HG03175 (cell line): Measurements from ENCODE around the gene MAP3K8.
"Not testable (repeated sequence)": the region's sequence is repeated elsewhere in the genome, so short reads cannot be mapped to it uniquely, and the experiment has no call there.

Experiments
- ATAC-seq: cut with Tn5 transposase; IDR thresholded peaks from one replicate; pipeline ENCODE4 v1.9.1; 2021; ENCODE audit warnings: mild to moderate bottlenecking, moderate library complexity; ENCODE audit not compliant: unreplicated experiment

MAP3K8 gene

GRCh38 chr10:30445711-30446110 lies 11.7 kb downstream of the MAP3K8 start:
- no peak for ATAC-seq

- ATAC-seq = no peak
Measured at GRCh38 chr10:30447125-30447799, 13.3 kb downstream of the MAP3K8 start.

- ATAC-seq = no peak
Measured at GRCh38 chr10:30448092-30448491, 14.1 kb downstream of the MAP3K8 start.

GRCh38 chr10:30453764-30454527 lies 20.0 kb downstream of the MAP3K8 start:
- no peak for ATAC-seq

- ATAC-seq = no peak
Measured at GRCh38 chr10:30454744-30455510, 20.9 kb downstream of the MAP3K8 start.

GRCh38 chr10:30455816-30456215 lies 21.8 kb downstream of the MAP3K8 start:
- ATAC-seq = peak; percentile 65

DNA sequence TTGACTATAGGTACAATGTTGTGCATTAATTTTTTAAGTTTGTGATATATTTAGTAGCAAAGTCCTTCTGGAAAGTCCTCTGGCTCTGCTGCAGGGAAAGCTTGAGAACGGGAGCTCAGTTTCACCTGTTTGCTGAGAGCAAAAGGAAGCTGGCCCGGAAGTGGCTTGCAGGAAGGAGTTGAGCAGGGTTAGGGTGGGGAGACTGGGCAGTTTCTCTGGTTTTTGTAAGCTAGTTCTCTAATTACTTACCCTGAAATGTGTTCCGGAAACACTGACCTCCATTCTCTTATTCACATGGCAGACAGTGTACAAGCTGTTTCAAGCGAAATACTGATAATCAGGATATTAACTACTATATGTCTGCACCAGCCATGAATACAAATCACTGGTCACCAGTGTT lies 22.3 kb downstream of the MAP3K8 start:
- ATAC-seq = peak; percentile 76

GRCh38 chr10:30459283-30459682 lies 25.3 kb downstream of the MAP3K8 start:
- no peak for ATAC-seq

GRCh38 chr10:30460121-30460520 lies 26.1 kb downstream of the MAP3K8 start:
- ATAC-seq = no peak

DNA sequence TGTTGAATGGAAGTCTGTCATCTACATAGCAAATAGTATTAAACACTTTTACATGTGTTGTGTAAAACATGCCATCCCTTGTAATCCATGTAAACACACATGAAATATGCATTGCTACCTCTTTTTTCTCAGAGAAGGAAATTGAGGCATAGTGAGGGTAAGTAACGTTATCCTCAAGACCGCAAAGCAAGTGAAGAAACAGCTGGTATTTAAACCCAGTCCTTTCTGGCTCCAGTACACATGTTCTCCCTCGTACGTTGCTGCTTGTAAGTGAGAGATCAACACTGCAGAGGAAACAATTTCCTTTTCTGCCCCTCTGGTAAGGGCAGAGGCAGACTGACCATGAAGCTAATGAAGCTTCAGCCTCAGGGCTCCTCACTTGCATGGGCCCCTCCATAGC lies 28.5 kb downstream of the MAP3K8 start:
- no peak for ATAC-seq

DNA sequence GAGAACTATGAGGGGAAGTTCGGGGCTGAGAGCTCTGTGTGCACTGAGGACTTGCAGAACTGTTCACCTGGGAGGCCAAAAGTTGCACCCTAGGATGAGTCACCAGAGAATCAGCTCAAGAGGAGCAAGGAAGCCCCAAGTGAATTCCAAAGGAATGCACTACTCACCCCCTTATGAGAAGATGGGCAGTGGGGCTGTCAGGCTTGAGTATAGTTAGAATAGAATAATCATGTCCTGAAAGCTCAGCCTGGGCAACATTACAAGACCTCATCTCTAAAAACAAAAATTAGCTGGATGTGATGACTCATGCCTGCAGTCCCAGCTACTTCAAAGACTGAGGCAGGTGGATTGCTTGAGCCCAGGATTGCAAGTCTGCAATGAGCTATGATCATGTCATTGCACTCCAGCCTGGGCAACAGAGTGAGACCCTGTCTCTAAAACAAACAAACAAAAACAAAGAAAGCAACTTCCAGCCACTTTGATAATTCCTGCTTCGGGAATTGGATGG lies 30.0 kb downstream of the MAP3K8 start:
- ATAC-seq = no peak

DNA sequence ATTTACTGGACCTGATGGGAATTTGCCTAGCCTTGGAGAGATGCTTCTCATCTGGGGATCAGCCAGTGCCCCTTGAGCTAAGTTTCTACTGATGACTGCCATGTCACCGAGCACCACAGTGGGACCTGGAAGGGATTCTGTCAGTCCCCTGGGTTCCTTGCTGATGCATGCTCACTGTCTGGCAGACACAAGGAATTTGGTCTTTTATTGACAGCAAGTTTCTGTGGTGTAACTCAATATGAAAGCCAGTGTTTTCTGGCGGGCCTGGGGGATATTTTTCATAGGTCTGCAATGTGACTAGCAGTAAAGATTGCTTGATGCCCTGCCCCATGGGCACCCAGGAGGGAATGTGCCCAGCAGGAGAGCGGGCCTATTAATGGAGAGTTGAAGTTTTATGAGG lies 30.7 kb downstream of the MAP3K8 start:
- ATAC-seq = no peak

DNA sequence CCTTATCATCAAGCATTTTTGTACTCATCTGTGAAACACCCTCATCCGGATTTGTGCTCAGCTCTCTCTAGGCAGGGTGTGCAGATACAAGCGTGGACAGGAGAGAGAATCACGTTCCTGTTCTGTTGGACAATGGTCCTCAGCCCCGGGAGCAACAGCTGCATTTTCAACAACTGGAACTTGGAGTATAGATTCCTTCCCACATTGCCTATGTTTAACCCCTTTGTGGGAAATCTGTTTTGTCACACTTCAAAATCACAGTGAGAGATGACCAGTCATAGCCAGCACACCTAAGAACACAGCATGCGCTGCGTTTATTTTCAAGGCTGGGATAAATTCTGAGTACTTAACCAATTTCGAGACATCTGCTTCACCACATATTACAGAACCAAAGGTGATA lies 32.5 kb downstream of the MAP3K8 start:
- ATAC-seq = no peak

GRCh38 chr10:30467651-30468338 lies 33.8 kb downstream of the MAP3K8 start:
- peak; percentile 66 for ATAC-seq

DNA sequence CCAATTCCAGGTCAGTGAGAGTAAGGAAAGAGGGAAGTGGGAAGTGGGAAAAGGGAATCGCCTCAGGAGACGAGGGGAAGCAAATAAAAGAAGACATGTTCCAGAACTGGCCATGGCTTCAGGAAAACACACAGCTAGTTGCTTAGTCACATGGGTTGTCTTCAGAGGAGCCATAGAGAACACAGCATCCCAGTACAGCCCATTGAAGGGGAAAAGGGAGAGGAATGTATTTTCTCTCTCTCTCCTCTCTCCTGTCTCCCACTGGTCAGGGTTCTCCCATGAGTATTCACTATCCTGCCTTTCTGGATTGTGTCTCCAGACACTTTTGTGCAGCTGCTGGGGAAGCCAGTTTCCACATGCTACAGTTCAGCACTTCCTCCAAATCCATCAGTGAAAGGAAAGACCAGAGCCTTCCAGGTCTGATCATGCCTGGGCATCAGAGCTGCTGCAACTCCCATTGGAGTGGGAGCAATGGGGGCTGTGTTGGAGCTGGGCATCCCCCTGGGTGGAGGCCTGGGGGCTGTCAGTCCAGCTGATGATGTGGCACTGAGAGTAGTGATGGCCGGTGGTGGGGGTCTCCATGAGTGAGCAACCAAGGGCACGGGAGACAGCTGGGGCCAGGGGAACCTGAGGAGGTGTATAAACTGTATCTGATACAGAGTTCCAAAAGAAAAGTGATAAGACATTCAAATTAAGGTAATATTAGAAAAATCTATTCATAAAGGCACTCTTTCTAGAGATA lies 38.6 kb downstream of the MAP3K8 start:
- no peak for ATAC-seq

DNA sequence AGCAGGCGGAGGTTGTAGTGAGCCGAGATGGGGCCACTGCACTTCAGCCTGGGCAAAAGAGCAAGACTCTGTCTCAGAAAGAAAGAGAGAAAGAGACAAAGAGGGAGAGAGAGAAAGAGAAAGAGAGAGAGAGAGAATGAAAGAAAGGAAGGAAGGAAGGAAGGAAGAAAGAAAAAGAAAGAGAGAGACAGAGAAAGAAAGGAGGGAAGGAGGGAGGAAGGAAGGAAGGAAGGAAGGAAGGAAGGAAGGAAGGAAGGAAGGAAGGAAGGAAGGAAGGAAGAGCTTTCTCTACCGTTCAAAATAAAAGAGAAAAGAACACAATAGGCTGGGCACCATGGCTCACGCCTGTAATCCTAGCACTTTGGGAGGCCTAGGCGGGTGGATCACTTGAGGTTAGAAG lies 41.5 kb downstream of the MAP3K8 start:
- ATAC-seq = not testable (repeated sequence)

DNA sequence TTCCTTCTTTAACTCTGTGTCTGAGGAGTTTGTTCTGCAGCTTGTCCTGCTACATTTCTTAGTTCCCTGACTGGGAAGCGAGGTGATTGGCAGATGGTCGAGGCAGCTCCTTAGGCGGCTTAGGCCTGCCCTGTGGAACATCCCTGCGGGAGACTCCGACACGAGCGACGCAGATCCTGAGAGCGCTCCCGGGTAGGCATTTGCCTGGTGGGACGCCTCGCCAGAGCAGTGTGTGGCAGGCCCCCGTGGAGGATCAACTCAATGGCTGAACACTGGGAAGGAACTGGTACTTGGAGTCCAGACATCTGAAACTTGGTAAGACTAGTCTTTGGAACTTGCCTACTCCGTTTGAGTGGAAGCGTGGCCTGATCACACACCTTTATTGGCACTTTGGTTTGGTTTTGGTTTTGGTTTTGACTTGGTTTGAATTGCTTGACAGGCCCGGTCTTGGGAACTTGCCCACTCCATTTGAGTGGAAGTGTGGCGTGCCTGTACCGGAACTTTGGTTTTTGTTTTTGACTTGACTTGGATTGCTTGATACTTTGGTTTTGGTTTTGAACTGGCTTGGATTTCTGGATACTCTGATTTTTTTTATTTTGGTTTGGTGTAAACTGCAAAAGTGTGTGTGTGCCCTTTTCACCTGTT lies 42.6 kb downstream of the MAP3K8 start:
- no peak for ATAC-seq

DNA sequence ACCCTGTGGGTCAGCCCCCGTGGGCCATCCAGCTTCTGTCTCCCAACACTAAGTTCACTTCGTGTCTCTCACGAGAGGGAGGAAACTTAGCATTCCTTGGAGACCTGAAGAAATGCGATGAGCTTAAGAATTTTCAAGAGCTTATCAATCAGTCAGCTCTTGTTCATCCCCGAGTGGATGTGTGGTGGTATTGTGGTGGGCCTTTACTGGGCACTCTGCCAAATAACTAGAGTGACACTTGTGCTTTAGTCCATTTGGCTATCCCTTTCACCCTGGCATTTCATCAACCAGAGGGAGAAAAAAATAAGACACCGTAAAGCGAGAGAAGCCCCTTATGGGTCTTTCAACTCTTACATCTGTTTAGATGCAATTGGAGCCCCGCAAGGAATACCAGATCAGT lies 45.5 kb downstream of the MAP3K8 start:
- not testable (repeated sequence) for ATAC-seq

DNA sequence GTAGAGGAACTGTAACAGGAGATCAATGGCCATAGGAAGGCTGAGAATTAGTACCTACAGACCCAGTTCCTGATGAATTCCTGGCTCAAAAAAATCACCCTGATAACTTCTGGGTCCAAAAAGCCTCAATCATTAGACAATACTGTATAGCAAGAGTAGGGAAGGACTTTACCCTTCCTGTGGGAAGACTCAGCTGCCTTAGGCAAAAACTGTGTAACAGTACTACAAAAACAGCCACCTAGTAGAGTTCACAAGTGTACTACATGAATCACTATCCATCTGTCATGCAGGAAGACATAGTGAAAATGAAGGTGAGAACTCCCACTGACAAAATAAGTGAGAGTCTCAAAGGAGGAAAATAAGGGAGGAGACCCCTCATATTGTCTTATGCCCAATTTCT lies 47.6 kb downstream of the MAP3K8 start:
- no peak for ATAC-seq

DNA sequence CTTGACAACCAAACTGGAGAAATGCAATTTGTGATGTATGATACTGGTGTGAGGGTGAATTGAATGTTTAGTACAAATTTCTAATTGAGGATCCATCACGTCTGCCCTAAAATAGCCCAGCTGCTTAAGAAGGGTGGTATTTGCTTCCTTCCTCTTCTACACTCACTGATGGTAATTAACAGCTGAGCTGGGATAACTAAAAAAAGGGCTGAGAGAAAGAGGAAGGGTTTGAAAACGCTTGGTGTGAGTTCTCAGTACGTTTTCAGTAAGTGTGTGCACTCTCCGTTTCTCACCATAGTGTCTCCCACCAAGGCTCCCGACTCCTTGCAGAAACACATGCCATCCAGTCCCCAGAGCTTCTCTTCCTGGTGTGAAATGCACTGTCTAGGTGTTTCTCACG lies 54.3 kb downstream of the MAP3K8 start:
- no peak for ATAC-seq
